Measurements from ENCODE around the gene RBM14.
"Not testable (repeated sequence)": the region's sequence is repeated elsewhere in the genome, so short reads cannot be mapped to it uniquely, and the experiment has no call there.

Gene RBM14

GRCh38 chr11:66595245-66595904, 21.1 kb upstream of the RBM14 start:
- no peak for DNase-seq (ENCODE audit: low read depth in 2 of 2)

GRCh38 chr11:66598993-66599392, 17.4 kb upstream of the RBM14 start:
- no peak for DNase-seq (ENCODE audit: low read depth in 2 of 2)

- DNase-seq (ENCODE audit: low read depth in 2 of 2) = no peak
Measured at GRCh38 chr11:66600219-66600618, 16.2 kb upstream of the RBM14 start.

- no peak for DNase-seq (ENCODE audit: low read depth in 2 of 2)
Measured at GRCh38 chr11:66600631-66601233, 15.7 kb upstream of the RBM14 start.

GRCh38 chr11:66603072-66603471, 13.4 kb upstream of the RBM14 start:
- no peak for DNase-seq (ENCODE audit: low read depth in 2 of 2)

GRCh38 chr11:66604155-66604554, 12.3 kb upstream of the RBM14 start:
- DNase-seq (ENCODE audit: low read depth in 2 of 2) = no peak

GRCh38 chr11:66606608-66607007, 9.8 kb upstream of the RBM14 start:
- DNase-seq (ENCODE audit: low read depth in 2 of 2) = not testable (repeated sequence)

GRCh38 chr11:66607126-66607834, 9.2 kb upstream of the RBM14 start:
- no peak for DNase-seq (ENCODE audit: low read depth in 2 of 2)

- no peak for DNase-seq (ENCODE audit: low read depth in 2 of 2)
Measured at GRCh38 chr11:66609721-66610617, 6.5 kb upstream of the RBM14 start.

GRCh38 chr11:66612458-66612857, 4.0 kb upstream of the RBM14 start:
- DNase-seq (ENCODE audit: low read depth in 2 of 2) = no peak

- no peak for DNase-seq (ENCODE audit: low read depth in 2 of 2)
Measured at GRCh38 chr11:66614073-66614472, 2.4 kb upstream of the RBM14 start.

GRCh38 chr11:66617155-66617834, 865 bp downstream of the RBM14 start:
- no peak for DNase-seq (ENCODE audit: low read depth in 2 of 2)

- DNase-seq (ENCODE audit: low read depth in 2 of 2) = no peak
Measured at GRCh38 chr11:66619080-66619554, 2.7 kb downstream of the RBM14 start.

- DNase-seq (ENCODE audit: low read depth in 2 of 2) = no peak
Measured at GRCh38 chr11:66624450-66624849, 8.0 kb downstream of the RBM14 start.

GRCh38 chr11:66625041-66625751, 8.8 kb downstream of the RBM14 start:
- no peak for DNase-seq (ENCODE audit: low read depth in 2 of 2)

- DNase-seq (ENCODE audit: low read depth in 2 of 2) = no peak
Measured at GRCh38 chr11:66625752-66626149, 9.3 kb downstream of the RBM14 start.

- no peak for DNase-seq (ENCODE audit: low read depth in 2 of 2)
Measured at GRCh38 chr11:66626382-66626781, 10.0 kb downstream of the RBM14 start.

- no peak for DNase-seq (ENCODE audit: low read depth in 2 of 2)
Measured at GRCh38 chr11:66626926-66627325, 10.5 kb downstream of the RBM14 start.

GRCh38 chr11:66628061-66628603, 11.7 kb downstream of the RBM14 start:
- no peak for DNase-seq (ENCODE audit: low read depth in 2 of 2)

GRCh38 chr11:66629356-66629755, 12.9 kb downstream of the RBM14 start:
- no peak for DNase-seq (ENCODE audit: low read depth in 2 of 2)
